MM.1S (cell line): ENCODE results near the gene GRM5.

Experiments used
- DNase-seq: peaks from one replicate; pipeline ENCODE4 v3.0.0-alpha.2; 2015
- H2AFZ ChIP-seq: fragments of 300-600 bp; sonication (generic); 2 replicates; pipeline ENCODE4 v1.6.0; 2016; ENCODE audit warnings: antibody characterized with exemption, low read length
- H3F3A ChIP-seq: fragments of 300-600 bp; sonication (generic); 2 replicates; pipeline ENCODE4 v1.6.1; 2016; ENCODE audit warnings: mild to moderate bottlenecking, antibody characterized with exemption, low read length, moderate library complexity, mixed read lengths; ENCODE audit not compliant: insufficient read depth
- H3K27ac ChIP-seq: fragments of 300-600 bp; sonication (generic); 2 replicates; pipeline ENCODE4 v1.5.1; 2016; ENCODE audit warnings: mild to moderate bottlenecking, low read length
- H3K27me3 ChIP-seq: fragments of 300-600 bp; sonication (generic); replicated peaks from 2 replicates; pipeline ENCODE4 v1.6.0; 2016; ENCODE audit warnings: low read length; ENCODE audit not compliant: insufficient read depth
- H3K36me3 ChIP-seq: fragments of 300-600 bp; sonication (generic); replicated peaks from 2 replicates; pipeline ENCODE4 v1.6.1; 2016; ENCODE audit warnings: mild to moderate bottlenecking, low read length, mixed read lengths; ENCODE audit not compliant: insufficient read depth
- H3K4me1 ChIP-seq: fragments of 300-600 bp; sonication (generic); 2 replicates; pipeline ENCODE4 v1.6.1; 2016; ENCODE audit warnings: low read length, mixed read lengths
- H3K4me2 ChIP-seq: fragments of 300-600 bp; sonication (generic); 2 replicates; pipeline ENCODE4 v1.6.0; 2016; ENCODE audit warnings: low read depth, low read length
- H3K4me3 ChIP-seq: fragments of 300-600 bp; sonication (generic); 2 replicates; pipeline ENCODE4 v1.5.1; 2016; ENCODE audit warnings: low read length, mixed read lengths
- H3K79me2 ChIP-seq: fragments of 300-600 bp; sonication (generic); 2 replicates; pipeline ENCODE4 v1.6.1; 2016; ENCODE audit warnings: mixed run types, low read length, mixed read lengths
- H3K9ac ChIP-seq: fragments of 300-600 bp; sonication (generic); 2 replicates; pipeline ENCODE4 v1.6.1; 2016; ENCODE audit warnings: low read length, mixed read lengths
- H3K9me2 ChIP-seq: fragments of 300-600 bp; sonication (generic); replicated peaks from 2 replicates; pipeline ENCODE4 v1.6.1; 2016; ENCODE audit warnings: mild to moderate bottlenecking, low read length, mixed read lengths; ENCODE audit not compliant: insufficient read depth
- H3K9me3 ChIP-seq: fragments of 300-600 bp; sonication (generic); replicated peaks from 2 replicates; pipeline ENCODE4 v1.6.1; 2016; ENCODE audit warnings: mild to moderate bottlenecking, low read length, mixed read lengths; ENCODE audit not compliant: insufficient read depth
- H4K20me1 ChIP-seq: fragments of 300-600 bp; sonication (generic); 2 replicates; pipeline ENCODE4 v1.6.1; 2016; ENCODE audit warnings: mild to moderate bottlenecking, low read length, moderate library complexity, mixed read lengths; ENCODE audit not compliant: insufficient read depth
- CTCF ChIP-seq: fragments of 300-600 bp; sonication (generic); IDR thresholded peaks from 2 replicates; pipeline ENCODE4 v1.5.1; 2016; ENCODE audit warnings: antibody characterized with exemption, low read length, mixed read lengths
- EZH2 ChIP-seq: fragments of 300-600 bp; sonication (generic); optimal IDR thresholded peaks from 2 replicates; pipeline ENCODE3; 2017; ENCODE audit warnings: low read depth, mild to moderate bottlenecking, antibody characterized with exemption, low read length, mixed read lengths
- EZH2phosphoT487 ChIP-seq: fragments of 300-600 bp; sonication (generic); IDR thresholded peaks from 2 replicates; pipeline ENCODE4 v1.6.1; 2018; ENCODE audit warnings: antibody characterized with exemption, low read length

The GRM5 gene

GRCh38 chr11:88744140-88744539, 321.6 kb downstream of the GRM5 start:
- no peaks in the 10 kb centered on the region for H4K20me1 ChIP-seq
- H3K9me3 ChIP-seq: no peaks in the 10 kb centered on the region
- no peak overlapping the region for H3K9ac ChIP-seq

GRCh38 chr11:88739524-88739923, 326.3 kb downstream of the GRM5 start:
- H3F3A ChIP-seq: no peaks in the 10 kb centered on the region
- no peak overlapping the region for H2AFZ ChIP-seq

More at GRCh38 chr11:88744140-88744539, 321.6 kb downstream of the GRM5 start:
- Histone ChIP-seq H3K36me3 (no peaks in the 10 kb centered on the region), H3K27ac (no peak overlapping the region), H3F3A (no peaks in the 10 kb centered on the region), H3K4me2 (no peak overlapping the region), H3K9me2 (no peaks in the 10 kb centered on the region), H2AFZ (no peak overlapping the region), H3K4me3 (no peak overlapping the region), H3K27me3 (no peaks in the 10 kb centered on the region), H3K4me1 (no peaks in the 10 kb centered on the region), H3K79me2 (no peaks in the 10 kb centered on the region)
- TF ChIP-seq EZH2phosphoT487 (no peak), CTCF (no peak), EZH2 (no peak)
- no peak for DNase-seq

GRCh38 chr11:88709567-88709966, 356.2 kb downstream of the GRM5 start:
- DNase-seq: no peak
- Histone ChIP-seq H3K9me3 (no peaks in the 10 kb centered on the region), H3K4me1 (no peaks in the 10 kb centered on the region), H3F3A (no peaks in the 10 kb centered on the region), H3K79me2 (no peaks in the 10 kb centered on the region), H3K9ac (no peak overlapping the region), H2AFZ (no peak overlapping the region), H3K27me3 (no peaks in the 10 kb centered on the region), H3K9me2 (no peaks in the 10 kb centered on the region), H3K27ac (no peak overlapping the region), H3K36me3 (no peaks in the 10 kb centered on the region), H3K4me3 (no peak overlapping the region), H4K20me1 (no peaks in the 10 kb centered on the region), H3K4me2 (no peak overlapping the region)
- no peak for TF ChIP-seq EZH2
- no peak for TF ChIP-seq EZH2phosphoT487
- no peak for TF ChIP-seq CTCF

More at GRCh38 chr11:88739524-88739923, 326.3 kb downstream of the GRM5 start:
- TF ChIP-seq EZH2 (no peak), CTCF (no peak), EZH2phosphoT487 (no peak)
- Histone ChIP-seq H3K36me3 (no peaks in the 10 kb centered on the region), H3K9me2 (no peaks in the 10 kb centered on the region), H3K4me3 (no peak overlapping the region), H3K9me3 (no peaks in the 10 kb centered on the region), H3K27ac (no peak overlapping the region), H3K79me2 (no peaks in the 10 kb centered on the region), H3K4me1 (no peaks in the 10 kb centered on the region), H3K27me3 (no peaks in the 10 kb centered on the region), H4K20me1 (no peaks in the 10 kb centered on the region), H3K4me2 (no peak overlapping the region), H3K9ac (no peak overlapping the region)
- DNase-seq: no peak
